ENCODE results near the gene PAPOLG. TPM values are rescaled to one million over a fixed set of nuclear protein-coding genes. Genes with fewer than 3 reads are reported as not detected.

PAPOLG gene
- total and polyA plus RNA-seq, 2 of the 13 experiments (the other 11 are each of a cell fraction or from before 2014, with no cell fraction given) = 10.1 to 10.4 TPM

DNA sequence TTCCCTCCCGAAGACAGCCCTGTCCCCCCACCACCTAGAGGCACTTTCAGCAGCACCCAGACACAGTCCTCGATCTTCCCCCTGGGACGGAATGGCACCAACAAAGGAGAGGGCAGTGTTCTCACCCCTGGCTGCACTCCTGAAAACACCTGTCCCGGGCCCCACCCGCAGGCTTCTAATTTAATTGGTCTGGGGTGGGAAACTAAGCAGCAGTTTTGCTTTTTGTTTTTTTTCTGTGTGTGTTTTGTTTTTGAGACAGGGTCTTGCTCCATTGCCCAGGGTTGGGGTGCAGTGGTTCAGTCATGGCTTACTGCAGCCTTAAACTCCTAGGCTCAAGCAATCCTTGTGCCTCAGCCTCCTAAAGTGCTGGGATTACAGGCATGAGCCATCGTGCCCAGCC lies 86.9 kb downstream of the PAPOLG start:
- WGBS (ENCODE audit: low lambda C conversion rate) = 36% methylated on average over 6 of the region's 6 CpGs
- DNase-seq (ENCODE audit: low spot score) (no peak), ATAC-seq (no peak), FAIRE-seq (no peak)
- no peak overlapping the region for H3K4me3 ChIP-seq (replicated peaks in 1 of 3; ENCODE audit: insufficient read depth in 1 of 3, low read depth in 2 of 3, low read length in 3 of 3)
- no peaks in the 10 kb centered on the region for H3K36me3 ChIP-seq (replicated peaks in 1 of 2; ENCODE audit: control insufficient read depth in 1 of 2, insufficient read depth in 2 of 2, low read length in 2 of 2)
- H3K27me3 ChIP-seq (ENCODE audit: control insufficient read depth in 1 of 2, insufficient read depth in 2 of 2, low read length in 2 of 2) = peaks cover 0 to 11% of the 10 kb centered on the region in 2 experiments; a peak in 2 of 5 replicates
- intact Hi-C loops (cut with micrococcal nuclease; ENCODE audit: unreplicated experiment) = no loop called here
- no peaks in the 10 kb centered on the region for H4K20me1 ChIP-seq (ENCODE audit: insufficient read depth, low read length)
- ChIA-PET CTCF (ENCODE audit: low intra/inter-chr PET ratio, low total read pairs) (no interaction called here), POLR2A (no interaction called here)
- no peaks in the 10 kb centered on the region for H3K9me3 ChIP-seq (ENCODE audit: low read length)
- H3K4me2 ChIP-seq (ENCODE audit: low read depth, low read length) = no peak overlapping the region
- no peak overlapping the region for H2AFZ ChIP-seq (ENCODE audit: low read length)
- no peak overlapping the region for H3K27ac ChIP-seq (ENCODE audit: extremely low read length, insufficient read depth, low read length)
- BruUV-seq (replicated peaks) = no TSS peak
- in situ Hi-C loops (cut with HindIII; ENCODE audit: extremely low pct_ligation_motif_present, low pct_unique_long_range_greater_than_20kb) = no loop called here
- H3K79me2 ChIP-seq (ENCODE audit: insufficient read depth, low read length) = no peaks in the 10 kb centered on the region
- TF ChIP-seq ARID2 (CRISPR knock-in tag; IDR thresholded peaks at IDR 0.05; ENCODE audit: borderline replicate concordance) (no peak), HHEX (CRISPR knock-in tag; IDR thresholded peaks at IDR 0.05) (no peak), ZBTB42 (CRISPR knock-in tag; IDR thresholded peaks at IDR 0.05) (no peak), ZSCAN30 (CRISPR knock-in tag; IDR thresholded peaks at IDR 0.05) (no peak), ZNF652 (CRISPR knock-in tag; IDR thresholded peaks at IDR 0.05; ENCODE audit: borderline replicate concordance, low read depth) (no peak), ZNF124 (CRISPR knock-in tag; IDR thresholded peaks at IDR 0.05) (no peak)
- TF ChIP-seq, protein P1, sequence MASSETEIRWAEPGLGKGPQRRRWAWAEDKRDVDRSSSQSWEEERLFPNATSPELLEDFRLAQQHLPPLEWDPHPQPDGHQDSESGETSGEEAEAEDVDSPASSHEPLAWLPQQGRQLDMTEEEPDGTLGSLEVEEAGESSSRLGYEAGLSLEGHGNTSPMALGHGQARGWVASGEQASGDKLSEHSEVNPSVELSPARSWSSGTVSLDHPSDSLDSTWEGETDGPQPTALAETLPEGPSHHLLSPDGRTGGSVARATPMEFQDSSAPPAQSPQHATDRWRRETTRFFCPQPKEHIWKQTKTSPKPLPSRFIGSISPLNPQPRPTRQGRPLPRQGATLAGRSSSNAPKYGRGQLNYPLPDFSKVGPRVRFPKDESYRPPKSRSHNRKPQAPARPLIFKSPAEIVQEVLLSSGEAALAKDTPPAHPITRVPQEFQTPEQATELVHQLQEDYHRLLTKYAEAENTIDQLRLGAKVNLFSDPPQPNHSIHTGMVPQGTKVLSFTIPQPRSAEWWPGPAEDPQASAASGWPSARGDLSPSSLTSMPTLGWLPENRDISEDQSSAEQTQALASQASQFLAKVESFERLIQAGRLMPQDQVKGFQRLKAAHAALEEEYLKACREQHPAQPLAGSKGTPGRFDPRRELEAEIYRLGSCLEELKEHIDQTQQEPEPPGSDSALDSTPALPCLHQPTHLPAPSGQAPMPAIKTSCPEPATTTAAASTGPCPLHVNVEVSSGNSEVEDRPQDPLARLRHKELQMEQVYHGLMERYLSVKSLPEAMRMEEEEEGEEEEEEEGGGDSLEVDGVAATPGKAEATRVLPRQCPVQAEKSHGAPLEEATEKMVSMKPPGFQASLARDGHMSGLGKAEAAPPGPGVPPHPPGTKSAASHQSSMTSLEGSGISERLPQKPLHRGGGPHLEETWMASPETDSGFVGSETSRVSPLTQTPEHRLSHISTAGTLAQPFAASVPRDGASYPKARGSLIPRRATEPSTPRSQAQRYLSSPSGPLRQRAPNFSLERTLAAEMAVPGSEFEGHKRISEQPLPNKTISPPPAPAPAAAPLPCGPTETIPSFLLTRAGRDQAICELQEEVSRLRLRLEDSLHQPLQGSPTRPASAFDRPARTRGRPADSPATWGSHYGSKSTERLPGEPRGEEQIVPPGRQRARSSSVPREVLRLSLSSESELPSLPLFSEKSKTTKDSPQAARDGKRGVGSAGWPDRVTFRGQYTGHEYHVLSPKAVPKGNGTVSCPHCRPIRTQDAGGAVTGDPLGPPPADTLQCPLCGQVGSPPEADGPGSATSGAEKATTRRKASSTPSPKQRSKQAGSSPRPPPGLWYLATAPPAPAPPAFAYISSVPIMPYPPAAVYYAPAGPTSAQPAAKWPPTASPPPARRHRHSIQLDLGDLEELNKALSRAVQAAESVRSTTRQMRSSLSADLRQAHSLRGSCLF (CRISPR knock-in tag; IDR thresholded peaks at IDR 0.05; ENCODE audit: borderline replicate concordance) = no peak
- no peak overlapping the region for H3K9ac ChIP-seq (ENCODE audit: insufficient read depth, low read depth, low read length)
- peaks cover 9% of the 10 kb centered on the region for H3K4me1 ChIP-seq (ENCODE audit: insufficient read depth, low read length)

Measured in HepG2 (cell line).